GM13976 (cell line): ENCODE data around the gene RPL3.
"Not testable (repeated sequence)": the region's sequence is repeated elsewhere in the genome, so short reads cannot be mapped to it uniquely, and the experiment has no call there.

Experiments
- DNase-seq: peaks from one replicate; pipeline ENCODE4 v3.0.0; 2012; ENCODE audit warnings: low spot score
- in situ Hi-C: fragments of 300-500 bp; cut with MboI; formaldehyde crosslinking; loops from one replicate; pipeline ENCODE4 v1.12.0; 2022; ENCODE audit warnings: low sequenced_read_pairs, mixed read lengths, inconsistent platforms; ENCODE audit not compliant: unreplicated experiment
- TF ChIP-seq, protein P1 (sequence below): IDR thresholded peaks from 2 replicates; pipeline ENCODE4 v1.5.1; 2012; ENCODE audit warnings: borderline replicate concordance, mild to moderate bottlenecking; ENCODE audit not compliant: insufficient read depth; ENCODE audit errors: extremely low read depth, missing control alignments, control extremely low read depth

RPL3 gene

DNA sequence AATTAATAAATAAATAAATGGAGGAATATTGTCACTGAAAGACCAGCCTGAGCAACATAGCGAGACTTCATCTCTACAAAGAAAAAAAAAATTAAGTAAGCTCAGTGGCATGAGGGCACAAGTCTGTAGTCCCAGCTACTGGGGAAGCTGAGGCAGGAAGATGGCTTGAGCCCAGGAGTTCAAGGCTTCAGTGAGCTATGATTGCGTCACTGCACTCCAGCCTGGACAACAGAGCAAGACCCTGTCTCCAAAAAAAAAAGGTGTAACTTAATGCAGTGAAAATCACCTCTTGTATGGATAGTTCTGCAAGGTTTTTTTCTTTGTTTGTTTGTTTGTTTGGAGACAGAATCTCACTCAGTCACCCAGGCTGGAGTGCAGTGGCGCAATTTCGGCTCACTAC is 25.8 kb upstream of the RPL3 start:
- DNase-seq = no peak
- TF ChIP-seq, protein P1, sequence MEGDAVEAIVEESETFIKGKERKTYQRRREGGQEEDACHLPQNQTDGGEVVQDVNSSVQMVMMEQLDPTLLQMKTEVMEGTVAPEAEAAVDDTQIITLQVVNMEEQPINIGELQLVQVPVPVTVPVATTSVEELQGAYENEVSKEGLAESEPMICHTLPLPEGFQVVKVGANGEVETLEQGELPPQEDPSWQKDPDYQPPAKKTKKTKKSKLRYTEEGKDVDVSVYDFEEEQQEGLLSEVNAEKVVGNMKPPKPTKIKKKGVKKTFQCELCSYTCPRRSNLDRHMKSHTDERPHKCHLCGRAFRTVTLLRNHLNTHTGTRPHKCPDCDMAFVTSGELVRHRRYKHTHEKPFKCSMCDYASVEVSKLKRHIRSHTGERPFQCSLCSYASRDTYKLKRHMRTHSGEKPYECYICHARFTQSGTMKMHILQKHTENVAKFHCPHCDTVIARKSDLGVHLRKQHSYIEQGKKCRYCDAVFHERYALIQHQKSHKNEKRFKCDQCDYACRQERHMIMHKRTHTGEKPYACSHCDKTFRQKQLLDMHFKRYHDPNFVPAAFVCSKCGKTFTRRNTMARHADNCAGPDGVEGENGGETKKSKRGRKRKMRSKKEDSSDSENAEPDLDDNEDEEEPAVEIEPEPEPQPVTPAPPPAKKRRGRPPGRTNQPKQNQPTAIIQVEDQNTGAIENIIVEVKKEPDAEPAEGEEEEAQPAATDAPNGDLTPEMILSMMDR = no peak
- in situ Hi-C loops = no loop called here

DNA sequence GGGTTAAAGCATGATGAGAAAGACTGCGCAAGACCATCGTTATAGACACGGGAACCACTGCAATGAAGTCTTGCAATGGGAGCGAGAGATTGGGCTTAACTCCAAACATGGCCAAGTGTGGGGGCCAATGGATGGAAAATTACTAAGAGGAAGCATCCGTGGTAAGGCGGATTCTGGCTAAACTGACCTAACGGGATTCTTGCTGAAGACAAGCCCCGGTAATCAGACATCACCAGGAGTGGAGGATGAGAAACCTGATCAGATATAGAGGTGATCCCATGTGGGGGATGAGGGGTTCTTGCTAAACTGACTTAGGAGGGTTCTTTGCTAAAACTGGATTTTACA is 24.6 kb upstream of the RPL3 start:
- in situ Hi-C loops = no loop called here
- TF ChIP-seq, protein P1 = no peak
- DNase-seq = no peak

DNA sequence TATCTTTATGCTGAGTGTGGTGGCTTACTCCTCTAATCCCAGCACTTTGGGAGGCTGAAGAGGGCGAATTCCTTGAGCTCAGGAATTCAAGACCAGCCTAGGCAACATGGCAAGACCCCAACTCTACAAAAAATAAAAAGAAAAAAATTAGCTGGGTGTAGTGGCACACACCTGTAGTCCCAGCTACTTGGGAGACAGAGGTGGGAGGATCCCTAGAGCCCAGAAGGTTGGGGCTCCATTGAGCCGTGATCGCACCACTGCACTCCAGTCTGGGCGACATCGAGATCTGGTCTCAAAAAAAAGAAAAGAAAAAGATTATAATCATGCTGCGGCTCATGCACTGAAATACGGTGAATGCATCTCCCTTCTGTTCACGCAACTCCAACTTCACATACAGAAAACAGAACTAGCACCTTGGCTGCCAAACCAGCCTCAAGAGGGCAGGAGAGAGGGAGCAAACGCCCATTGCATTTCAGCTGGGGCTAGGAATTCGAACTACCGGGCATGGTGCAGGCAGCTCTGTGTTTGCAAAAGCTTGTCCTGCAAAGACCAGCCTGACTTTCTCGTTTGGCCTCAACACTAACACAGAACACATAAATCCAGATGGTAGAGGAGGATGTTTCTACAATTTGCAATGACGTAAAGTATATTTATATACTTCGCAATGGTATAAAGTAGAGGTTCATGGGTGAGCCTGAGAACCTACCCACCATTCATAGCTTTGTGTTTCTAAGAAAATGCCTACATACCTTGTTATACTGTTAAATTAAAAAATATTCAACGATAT is 24.0 kb upstream of the RPL3 start:
- peak; percentile 69 for DNase-seq
- in situ Hi-C loops = no loop called here
- TF ChIP-seq, protein P1 = peak; percentile 59

DNA sequence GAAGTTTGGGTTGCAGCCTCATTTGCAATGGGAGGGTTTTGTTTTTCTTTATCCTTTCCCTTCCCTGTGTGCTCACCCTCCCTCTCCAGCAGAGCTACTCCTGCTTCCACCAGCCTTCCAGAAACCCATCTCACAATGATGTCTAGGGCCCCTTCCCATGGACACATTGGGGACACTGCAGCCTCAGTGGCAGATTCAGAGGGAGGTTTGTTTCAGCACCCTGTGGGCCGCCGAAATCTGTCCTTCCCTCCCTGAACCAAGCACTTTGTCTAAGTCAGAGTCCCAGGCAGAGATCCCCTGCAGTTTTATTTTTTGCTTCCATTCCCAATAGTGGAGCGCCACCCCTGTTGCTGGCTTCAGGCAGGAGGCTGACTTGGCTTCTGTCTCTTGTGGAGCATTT is 21.8 kb upstream of the RPL3 start:
- TF ChIP-seq, protein P1 = no peak
- no peak for DNase-seq
- in situ Hi-C loops = no loop called here

DNA sequence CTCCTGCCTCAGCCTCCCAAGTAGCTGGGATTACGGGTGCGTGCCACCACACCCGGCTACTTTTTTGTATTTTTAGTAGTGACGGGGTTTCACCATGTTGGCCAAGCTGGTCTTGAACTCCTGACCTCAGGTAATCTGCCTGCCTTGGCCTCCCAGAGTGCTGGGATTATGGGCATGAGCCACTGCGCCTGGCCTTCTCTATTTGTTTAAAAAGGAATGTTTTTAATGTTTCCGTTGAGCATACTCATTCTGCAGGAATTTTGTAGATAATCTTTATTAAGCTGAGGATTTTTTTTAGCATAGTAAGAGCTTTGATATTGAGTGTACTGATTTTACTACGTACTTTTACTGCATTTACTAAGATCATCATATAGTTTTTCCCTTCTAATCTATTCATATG is 20.4 kb upstream of the RPL3 start:
- DNase-seq, in situ Hi-C loops: not testable (repeated sequence)

DNA sequence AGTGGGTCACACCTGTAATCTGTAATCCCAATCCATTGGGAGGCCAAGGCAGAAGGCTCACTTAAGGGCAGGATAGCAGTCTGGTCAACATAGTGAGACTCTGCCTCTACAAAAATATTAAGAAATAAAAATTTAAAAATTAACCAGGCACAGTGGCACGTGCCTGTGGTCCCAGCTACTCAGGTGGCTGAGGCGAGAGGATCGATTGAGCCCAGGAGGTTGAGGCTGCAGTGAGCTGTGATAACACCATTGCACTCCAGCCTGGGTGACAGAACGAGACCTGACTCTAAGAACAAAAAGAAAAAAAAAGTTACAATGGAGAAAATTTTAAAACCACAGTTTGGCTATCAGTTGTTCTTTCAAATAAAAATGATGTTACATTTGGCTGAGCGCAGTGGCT is 17.0 kb upstream of the RPL3 start:
- TF ChIP-seq, protein P1 = no peak
- no peak for DNase-seq
- in situ Hi-C loops = no loop called here

DNA sequence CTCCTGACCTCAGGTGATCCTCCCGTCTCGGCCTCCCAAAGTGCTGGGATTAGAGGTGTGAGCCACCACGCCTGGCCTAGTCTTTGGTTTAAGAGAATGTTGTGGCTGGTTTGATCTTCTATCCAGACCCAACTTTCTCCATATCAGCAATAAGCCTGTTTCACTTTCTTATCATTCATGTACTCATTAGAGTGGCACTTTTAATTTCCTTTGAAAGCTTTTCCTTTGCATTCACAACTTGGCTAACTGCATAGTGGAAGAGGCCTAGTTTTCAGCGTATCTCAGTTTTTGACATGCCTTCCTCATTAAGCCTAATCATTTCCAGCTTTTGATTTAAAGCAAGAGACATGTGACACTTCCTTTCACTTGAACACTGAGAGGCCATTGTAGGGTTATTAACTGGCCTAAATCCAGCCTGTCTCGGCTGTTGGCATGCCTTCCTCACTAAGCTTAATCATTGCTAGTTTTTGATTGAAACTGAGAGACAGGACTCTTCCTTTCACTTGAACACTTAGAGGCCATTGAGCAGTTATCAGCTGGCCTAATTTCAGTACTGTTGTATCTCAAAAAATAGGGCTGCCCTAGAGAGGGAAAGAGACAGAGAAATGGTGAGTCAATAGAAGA is 13.1 kb upstream of the RPL3 start:
- in situ Hi-C loops = no loop called here
- DNase-seq = no peak
- TF ChIP-seq, protein P1 = no peak

DNA sequence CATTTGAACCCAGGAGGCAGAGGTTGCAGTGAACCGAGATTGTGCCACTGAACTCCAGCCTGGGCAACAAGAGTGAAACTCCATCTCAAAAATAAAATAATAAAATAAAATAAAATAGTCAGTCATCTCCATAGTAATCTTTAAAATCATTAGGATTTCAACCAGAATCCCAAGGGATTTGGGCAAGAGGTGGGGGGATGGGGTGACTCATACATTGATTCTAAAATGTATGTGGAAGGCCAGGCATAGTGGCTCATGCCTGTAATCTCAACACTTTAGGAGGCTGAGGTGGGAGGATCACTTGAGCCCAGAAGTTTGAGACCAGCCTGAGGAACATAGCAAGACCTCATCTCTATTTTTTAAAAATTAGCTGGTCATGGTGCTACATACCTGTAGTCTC is 11.1 kb upstream of the RPL3 start:
- DNase-seq, in situ Hi-C loops: not testable (repeated sequence)
